Activated gamma-delta T cell (primary cell): ENCODE measurements around the gene TGIF1.

Source experiments
- DNase-seq: peaks from one replicate; lab custom pipeline; 2025; lab: John Stamatoyannopoulos, UW

TGIF1 gene

DNA sequence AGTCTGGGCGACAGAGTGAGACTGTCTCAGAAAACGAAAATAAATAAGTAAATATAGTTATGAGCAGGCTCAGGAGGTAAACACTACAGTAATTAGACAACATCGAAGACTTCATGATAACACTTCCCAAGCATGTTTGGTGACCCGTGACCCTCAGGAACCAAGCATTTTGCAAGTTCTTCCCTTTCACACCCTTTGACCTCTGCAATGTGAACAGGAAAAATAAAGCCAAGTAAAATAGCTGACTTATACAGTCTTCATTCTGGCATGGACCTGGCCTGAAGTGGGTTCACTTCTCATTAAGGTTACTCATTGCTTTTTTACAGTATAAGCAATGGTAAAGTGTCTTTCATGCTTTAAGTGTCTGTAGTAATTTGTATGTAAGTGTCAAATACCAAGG lies 15.3 kb upstream of the TGIF1 start:
- DNase-seq: no peak

DNA sequence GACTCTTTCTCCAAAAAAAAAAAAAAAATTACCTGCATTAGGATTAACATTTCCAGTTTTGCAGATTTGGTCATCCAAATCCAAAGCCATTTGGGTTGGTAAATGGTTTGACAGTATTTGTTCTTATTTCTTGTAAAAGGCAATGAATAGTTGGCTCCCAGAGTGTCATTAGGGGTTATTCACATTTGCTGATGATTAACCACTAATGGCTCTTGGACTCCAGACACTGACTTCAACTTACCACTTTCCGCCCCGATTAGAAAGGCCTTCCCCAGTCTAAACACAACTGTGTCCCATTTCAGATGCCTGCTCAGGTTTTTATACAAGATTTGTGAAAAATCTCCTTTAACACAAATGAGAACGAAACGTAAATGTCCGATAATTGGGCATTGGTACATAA lies 9.6 kb upstream of the TGIF1 start:
- DNase-seq: no peak

DNA sequence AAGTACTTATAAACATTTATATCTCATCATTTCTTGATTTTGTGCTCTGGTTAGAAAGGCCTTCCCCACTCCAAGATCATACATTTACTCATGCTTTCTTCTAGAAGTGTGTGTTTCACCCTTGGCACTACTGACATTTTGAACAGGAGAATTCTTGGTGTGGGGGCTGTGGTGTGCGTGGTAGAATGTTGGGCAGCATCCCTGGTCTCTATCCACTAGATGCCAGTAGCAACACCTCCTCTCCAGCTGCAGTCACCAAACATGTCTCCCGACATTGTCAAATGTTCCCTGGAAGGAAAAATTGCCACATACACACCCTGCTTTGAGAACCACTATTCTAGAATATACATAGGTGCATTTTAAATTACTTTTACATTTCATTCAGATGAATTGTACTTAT lies 8.7 kb upstream of the TGIF1 start:
- no peak for DNase-seq

DNA sequence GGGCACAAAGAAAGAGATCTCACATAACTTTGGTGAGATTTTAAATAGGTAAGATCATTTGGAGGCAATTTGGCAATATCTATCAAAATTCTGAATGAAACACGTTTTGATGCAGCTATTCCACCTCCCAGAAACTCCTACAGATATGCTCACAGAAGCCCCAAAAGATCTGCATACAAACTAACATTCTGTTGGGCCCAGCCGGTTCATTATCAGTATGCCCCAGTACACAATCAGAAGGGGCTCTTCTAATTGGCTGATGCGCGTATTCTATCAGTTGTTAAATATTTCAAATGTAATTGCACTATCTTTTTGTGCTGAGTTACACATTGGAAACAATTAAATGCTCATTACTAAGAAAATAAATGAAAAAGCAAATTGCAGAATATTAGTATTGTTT lies 7.1 kb upstream of the TGIF1 start:
- DNase-seq: no peak

DNA sequence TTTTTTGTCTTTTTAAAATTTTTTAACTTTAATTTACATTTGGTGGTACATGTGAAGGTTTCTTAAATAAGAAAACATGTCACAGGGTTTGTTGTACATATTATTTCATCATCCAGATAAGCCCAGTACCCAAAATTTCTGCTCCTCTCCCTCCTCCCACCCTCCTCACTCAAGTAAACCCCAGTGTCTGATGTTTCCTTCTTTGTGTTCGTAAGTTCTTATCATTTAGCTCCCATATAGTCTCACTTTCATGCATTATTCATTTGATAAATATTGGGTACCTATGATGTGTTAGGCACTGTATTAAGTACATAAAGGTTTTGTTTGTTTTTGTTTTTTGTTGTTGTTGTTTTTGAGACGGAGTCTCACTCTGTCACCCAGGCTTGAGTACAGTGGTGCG lies 5.7 kb upstream of the TGIF1 start:
- DNase-seq: no peak

DNA sequence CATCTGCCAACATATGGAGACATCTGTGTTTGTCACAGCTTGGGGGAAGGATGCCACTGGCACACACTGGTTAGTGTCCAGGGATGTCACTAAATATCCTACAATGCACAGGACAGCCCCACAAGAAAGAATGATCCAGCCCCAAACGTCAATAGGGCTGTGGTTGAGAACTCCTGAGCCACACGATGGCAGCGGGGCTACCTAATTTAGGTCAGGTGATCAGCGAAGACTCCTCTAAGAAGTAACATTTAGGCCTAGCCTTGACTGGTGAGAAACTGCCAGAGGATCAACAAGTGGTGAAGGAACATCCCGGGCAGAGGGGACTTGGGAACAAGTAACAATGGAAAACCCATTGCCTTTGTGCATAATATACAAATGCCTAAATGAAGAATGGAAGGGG lies 5.0 kb upstream of the TGIF1 start:
- DNase-seq: no peak

DNA sequence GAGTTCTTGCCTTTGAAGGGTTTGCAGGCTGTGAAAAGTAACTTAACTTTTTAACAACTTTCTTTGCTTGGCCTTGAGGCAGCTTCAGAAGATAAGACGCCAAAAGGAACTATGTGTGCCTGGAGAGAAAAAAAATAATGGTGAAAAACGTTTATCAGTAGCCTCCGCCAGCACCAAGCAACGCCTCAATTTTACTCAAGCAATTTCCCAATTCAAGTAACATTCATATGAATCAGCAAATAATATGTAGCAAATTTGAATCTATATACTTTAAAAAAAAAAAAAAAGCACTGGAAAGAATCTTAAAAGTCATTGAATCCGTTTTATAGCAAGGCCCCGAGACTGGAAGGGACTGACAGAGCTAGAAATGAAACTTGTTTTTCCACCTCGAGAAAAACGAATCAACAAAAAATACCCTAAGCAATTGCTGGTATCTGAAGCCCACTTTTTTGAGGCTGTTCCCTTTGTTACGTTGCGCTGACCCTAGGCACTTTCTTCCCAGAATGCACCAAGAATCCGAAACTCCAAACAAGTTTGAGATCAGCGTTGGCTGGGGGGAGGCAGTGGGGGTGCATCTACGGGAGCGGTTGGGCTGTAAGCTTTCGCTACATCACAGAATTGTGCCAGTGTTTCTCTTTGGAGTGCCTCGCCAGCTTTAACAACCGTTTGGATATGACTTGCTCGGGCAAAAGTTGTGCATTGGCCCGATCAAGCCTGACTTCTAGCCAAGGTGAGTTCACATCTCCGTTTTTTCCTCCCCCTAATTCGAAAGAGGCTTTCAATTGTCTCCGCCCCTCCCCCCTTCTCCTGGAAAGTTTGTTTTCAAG lies 2.7 kb upstream of the TGIF1 start:
- no peak for DNase-seq

DNA sequence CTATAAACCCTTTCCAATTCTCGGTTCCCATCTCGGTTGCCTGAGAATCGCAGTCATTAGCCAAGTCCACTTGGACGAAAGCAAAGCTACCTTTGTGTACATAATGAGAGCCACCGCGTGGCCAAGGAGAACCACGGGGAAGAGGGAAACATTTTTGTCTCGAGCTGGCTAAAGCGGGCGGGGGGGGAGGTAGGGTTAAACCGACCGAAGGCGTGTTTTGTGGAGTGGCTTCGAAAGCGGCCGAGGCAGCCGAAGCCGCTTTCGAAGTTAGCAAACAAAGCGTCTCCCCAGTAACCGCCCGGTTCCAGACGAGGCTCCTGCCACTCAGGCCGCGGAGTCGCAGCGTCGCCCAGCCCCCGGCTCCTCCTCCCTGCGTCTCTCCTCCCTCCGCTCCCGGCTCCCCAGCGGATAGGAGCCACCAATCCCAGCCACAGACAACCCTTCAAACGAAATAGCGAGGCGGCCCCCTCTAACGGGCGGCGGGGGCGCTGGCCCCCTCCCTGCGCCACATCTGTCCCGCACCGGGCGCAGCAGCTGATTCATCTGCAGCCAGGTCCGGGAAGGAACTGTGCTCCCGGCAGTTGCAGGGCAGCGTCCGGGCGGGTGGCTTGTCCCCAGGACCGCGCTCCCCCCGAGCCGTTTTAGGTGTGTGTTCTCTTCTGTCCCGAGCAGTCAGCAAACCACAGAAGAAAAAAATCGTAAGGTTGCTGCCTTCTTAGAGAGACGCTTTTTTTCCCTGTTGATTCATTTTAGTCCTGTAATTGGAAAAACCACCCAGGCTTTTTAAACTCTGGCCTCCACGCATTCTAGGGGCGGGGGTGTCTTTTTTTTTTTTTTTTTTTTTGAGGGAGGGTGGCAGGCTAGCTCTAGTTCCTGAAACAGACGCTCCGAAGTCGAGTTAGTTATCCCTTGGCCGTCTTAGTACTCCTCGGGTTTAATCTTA lies 1.8 kb upstream of the TGIF1 start:
- peak; percentile 74 for DNase-seq

DNA sequence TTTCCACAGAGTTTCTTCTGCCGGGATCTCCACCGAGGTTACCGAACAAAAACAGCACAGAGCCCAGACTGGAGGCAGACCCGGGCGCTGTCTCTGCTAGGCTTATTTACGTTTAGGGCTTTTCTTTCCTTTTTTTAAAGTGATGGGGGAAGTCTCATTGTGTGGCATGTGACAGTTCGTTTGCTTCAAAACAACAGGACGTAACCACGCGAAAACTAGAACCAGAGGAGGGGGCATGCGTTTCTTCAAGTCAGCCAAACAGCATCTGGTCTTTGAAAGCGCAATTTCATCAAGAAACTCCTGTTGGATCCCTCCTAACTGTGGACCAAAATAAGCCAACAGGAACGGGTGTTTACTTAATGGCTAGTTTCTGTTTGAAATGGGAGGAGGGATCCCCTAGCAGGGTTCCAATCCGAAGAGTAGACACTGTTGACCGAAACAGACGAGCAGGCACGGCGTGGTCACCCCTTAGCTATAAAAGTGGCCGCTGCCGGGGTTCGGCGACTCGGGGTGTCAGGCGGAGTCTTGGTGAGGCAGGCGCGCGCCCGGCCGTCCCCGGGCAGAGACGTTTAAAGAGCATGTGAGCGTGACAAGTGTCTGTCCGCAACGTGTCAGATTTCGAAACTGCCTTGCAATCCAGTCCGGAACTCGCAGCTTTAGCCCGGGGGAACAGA lies 997 bp upstream of the TGIF1 start:
- peak; percentile 83 for DNase-seq

DNA sequence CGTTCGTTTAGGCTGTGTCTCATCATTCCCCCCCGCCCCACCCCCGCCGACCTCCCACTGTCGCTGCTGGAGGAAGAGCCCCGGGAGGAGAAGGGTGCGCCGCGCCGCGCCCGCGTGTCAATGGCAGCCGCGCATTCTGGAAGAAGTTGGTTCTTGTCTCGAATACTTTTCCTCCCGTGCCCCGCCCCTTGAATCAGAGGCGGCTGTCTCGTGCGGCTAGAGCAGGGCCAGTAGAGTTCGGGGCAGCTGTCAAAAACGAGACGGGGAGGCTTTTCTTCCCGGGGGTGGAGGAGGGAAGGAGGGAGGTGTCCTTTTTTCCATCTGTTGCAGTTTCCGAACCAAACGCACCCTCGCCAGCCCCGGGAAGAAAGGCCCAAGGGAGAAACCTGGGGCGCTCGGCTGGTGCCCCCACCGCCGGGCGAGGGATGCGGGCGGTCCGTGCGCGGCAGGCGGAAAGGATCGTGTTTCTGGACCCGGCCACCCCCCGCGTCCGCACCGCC lies 410 bp upstream of the TGIF1 start:
- peak; percentile 79 for DNase-seq

DNA sequence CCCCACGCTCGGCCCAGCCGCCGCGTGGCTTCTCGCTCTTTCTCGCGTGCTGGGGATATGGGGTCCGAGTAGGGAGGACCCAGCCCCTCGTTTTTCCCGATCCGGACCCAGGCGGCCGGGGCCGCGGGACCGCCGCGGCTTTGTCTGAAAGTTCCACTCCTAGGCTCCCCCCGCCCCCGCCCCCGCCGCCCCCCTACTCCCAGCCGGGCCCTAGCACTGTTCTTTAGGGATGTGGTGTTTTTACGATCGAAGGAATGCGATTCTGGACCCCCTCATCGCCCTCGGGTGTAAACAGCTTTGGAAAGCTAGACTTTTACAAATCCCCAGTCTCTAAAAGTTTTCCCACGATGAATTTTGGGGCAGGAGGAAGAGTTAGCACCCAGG lies 819 bp downstream of the TGIF1 start:
- no peak for DNase-seq

DNA sequence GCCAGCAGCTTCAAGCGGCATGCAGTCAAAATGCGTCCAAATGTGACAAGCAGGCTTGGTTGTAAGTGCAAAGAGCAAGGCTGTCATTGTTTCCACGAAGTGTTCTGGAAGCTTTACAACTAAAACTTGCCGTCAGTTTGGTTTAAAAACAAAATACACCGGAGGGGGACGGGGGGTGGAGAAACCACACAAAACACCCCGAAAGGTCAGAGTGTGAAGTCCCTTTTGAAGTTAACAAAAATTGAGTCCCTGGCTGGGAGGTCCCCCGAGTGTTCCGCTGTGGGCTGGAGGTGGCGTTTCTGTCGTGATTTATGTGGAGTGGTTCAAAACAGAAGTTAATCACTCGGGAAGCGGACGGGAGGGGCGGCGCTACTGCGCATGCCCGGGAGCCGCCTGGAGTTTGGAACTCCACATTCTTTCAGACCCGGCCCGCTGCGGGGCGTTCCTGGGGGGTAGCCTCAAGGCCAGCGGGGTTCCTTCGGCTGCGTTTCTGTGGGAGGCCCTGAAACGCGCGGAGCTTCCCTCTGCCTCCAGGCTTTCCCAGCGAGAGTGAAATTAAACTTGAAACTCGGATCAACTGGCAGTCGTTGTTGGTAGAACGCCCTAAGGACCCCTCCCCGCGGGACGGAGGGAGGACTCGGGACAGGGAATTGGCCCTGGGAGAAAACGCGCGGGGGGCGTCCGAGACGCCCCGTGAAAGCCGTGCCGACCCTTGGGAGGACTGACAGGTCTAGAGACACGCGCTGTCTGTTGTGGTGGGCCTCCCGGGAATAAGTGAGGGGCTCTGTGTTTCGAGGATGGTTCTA lies 1.4 kb downstream of the TGIF1 start:
- peak; percentile 77 for DNase-seq

DNA sequence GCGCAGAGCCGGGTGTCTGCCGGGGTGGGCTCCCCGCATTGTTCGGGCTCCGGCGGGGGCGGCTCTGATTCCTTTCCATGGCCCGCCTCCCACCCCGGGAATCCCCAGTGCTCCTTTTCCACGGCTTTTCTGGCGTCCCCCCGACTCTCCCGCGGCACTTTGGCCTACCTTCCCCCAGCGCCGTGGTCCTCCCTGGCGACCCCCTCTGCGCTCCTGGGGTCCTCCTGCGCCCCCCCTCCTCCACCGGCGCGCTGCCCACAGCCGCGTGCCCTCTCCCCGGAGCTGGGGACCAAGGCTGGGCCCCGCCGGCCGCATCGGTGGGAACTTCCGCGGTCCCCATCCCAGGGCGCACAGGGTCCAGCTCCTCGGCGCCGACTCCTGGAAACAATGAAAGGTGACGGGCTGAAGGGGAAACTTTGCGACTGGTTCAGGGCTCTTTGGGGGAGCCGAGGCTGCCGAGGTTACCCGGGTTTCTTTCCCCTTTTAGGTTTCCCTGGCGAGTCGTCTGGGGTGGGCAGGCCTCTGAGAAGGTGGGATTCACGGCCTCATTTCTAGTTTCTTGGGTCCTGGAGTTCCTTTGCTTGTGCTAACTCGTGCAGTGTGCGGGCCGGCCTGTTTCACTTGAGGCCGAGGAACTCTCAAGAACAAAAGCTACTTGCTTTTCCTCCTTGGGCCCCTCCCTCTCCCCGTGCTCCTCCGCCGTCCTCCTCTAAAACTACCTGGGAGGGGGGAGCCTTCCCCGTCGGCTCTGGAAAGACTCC lies 2.2 kb downstream of the TGIF1 start:
- peak; percentile 20 for DNase-seq

DNA sequence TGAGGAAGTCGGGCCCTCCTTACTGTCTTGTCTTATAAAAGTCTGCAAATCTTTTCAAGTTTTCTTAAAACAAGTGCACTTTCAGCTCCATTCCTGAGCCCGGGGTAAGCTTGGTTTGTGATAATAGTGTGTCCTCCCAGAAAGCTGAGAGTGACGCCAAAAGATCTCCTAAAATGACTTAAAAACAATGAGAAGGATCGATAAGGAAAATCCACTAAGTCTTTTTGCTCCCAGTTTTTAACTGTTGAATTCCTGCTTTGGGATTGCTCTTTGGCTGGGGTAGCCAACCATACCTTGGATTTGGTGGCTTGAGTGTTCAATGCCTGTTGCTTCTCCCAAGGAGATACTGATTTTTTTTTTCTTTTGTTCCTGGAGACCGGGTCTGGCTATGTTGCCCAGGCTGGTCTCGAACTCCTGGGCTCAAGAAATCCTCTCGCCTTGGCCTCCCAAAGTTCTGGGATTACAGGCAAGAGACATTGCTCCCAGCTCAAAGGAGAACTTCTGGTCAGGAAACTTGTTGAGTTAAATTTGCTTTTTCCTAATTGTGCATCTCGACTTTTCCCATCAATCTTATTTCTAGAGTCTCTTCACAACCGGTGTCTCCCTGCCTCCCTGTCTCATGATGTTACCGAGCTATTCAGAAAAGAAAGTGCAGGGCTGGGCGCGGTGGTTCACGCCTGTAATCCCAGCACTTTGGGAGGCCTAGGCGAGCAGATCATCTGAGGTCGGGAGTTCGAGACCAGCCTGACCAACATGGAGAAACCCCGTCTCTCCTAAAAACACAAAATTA lies 3.0 kb downstream of the TGIF1 start:
- DNase-seq: no peak

DNA sequence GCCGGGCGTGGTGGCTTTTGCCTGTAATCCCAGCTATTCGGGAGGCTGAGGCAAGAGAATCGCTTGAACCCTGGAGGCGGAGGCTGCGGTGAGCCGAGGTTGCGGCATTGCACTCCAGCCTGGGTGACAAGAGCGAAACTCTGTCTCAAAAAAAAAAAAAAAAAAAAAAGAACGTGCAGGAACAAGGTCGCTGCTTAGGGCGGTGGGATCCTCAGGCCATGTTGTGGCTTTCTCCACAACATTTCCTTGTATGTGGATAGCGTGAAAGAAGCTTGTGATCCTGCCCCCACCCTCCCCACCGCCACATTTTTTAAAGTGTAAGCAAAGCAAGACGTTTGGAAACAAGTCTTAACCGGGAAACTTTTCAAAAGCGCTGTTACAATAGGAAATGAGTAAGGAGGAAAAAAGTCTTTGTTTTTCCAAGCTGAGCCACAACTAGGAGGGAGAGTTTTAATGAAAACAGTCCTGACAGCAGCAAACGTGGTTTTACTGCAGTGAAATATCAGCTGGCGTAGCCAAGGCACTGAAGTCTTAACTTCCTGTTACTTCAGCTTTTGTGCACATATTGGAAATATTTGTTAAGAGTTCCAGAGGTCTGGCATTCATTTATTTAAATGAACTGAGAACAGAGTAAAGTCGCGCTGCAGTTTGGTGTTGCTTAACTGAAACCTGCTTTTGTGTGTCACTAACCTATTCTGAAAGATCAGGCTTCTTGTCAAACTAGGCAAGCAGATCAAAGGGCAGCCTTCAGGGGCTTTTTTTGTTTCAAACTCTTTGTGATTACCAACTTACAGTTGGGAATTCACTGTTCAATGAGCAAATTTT lies 3.8 kb downstream of the TGIF1 start:
- peak; percentile 7 for DNase-seq

DNA sequence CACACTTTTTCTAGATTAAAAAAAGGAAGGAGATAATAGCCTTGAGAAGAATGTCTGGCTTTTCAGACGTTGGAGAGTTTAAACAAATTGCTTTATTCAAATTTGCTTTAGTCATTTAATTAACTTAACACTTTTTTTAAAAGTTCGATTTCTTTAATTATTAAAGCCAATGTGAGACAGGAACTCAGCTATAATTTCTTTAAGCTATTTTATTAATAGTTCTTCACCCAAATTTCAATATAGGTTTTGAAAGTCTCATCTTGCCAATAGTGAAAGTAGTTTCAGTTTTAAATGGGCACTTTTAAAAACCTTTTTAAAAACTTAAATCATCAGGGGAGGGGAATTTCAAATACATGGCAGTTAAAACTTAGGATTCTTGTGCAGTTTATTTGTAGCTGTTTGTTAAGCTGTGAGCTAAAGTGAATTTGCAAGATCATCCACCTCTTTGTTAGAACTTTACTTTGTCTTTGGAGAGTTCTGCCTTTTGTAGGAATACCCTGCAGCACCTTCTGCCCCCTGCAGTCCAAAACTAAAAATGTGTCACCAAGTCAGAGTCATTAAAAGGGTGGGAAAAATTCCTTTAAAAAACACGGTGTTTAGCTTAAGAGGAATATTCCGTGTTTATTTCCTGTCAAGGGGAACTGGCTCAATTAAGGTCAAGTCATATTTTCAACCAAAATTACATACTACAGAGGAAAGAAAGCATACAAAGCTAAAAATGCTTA lies 4.6 kb downstream of the TGIF1 start:
- no peak for DNase-seq

DNA sequence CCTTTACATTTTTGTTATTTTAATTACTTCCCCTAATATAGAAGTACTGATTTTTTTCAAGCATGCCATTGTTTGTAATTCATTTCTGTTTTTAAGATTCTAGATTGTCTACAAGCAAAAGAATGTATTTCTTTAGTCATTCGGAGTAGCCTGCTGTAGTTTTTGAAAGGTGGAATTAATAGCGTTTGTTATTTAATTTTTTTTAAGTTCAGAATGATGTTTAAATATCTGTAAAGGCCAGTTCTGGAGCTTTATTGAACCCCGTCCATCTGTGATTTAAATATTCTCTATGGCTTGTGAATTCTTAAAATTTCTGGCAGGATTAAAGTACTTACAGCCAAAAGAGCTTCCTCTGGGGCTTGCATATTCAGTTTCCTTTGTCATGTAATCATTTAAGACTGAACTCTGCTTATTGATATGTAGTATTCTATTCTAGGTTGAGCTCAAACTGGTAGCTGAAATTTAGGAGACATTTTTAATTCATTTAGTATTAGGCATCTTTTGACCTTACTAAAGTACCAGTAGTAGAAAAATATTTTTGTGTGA lies 5.2 kb downstream of the TGIF1 start:
- DNase-seq: no peak
